Measurements from ENCODE around the gene TMPRSS9. TPM values are rescaled to one million over a fixed set of nuclear protein-coding genes. Genes with fewer than 3 reads are reported as not detected.
A peak's percentile ranks its signal among the peaks of the same experiment; 100 is the strongest.

Gene TMPRSS9
- total RNA-seq, 1 experiment from 2014 or later = not detected

DNA sequence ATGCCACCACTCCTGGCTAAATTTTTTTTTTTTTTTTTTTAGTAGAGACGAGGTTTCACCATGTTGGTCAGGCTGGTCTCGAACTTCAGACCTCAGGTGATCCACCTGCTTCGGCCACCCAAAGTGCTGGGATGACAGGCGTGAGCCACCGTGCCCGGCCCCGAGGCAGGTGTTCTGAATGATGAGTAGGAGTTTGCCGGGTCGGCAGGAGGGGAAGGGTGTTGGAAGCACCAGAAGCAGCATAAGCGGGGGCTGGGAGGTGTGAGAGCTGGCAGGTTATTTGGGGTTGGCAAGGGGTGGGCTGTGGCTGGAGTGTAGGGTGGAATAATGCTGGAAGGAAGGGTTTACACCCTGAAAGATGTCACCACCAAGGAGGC is 29.8 kb upstream of the TMPRSS9 start:
- BruUV-seq (replicated peaks) = no TSS peak
- Mint-ChIP-seq H3K27ac (ENCODE audit: unreplicated experiment) (peak overlapping the region; percentile 57), H3K4me1 (ENCODE audit: low read depth, unreplicated experiment) (peaks cover 19% of the 10 kb centered on the region), H3K36me3 (ENCODE audit: insufficient read depth, unreplicated experiment) (peaks cover 44% of the 10 kb centered on the region), H3K27me3 (ENCODE audit: unreplicated experiment) (no peaks in the 10 kb centered on the region), H3K4me3 (ENCODE audit: low read depth, unreplicated experiment) (peak overlapping the region; percentile 83), H3K9me3 (ENCODE audit: low read depth, unreplicated experiment) (no peaks in the 10 kb centered on the region)
- DNase-seq = no peak
- intact Hi-C loops (cut with micrococcal nuclease; ENCODE audit: unreplicated experiment) = no loop called here
- CTCF ChIA-PET = interaction anchor here (0.6 to 0.9 kb wide), 2 partner anchors 41 to 100 kb away, joined by 4 to 9 read pairs; no protein-coding TSS in a partner anchor
- TF ChIP-seq, protein P1, sequence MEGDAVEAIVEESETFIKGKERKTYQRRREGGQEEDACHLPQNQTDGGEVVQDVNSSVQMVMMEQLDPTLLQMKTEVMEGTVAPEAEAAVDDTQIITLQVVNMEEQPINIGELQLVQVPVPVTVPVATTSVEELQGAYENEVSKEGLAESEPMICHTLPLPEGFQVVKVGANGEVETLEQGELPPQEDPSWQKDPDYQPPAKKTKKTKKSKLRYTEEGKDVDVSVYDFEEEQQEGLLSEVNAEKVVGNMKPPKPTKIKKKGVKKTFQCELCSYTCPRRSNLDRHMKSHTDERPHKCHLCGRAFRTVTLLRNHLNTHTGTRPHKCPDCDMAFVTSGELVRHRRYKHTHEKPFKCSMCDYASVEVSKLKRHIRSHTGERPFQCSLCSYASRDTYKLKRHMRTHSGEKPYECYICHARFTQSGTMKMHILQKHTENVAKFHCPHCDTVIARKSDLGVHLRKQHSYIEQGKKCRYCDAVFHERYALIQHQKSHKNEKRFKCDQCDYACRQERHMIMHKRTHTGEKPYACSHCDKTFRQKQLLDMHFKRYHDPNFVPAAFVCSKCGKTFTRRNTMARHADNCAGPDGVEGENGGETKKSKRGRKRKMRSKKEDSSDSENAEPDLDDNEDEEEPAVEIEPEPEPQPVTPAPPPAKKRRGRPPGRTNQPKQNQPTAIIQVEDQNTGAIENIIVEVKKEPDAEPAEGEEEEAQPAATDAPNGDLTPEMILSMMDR (IDR thresholded peaks at IDR 0.05; ENCODE audit: unreplicated experiment) = no peak

DNA sequence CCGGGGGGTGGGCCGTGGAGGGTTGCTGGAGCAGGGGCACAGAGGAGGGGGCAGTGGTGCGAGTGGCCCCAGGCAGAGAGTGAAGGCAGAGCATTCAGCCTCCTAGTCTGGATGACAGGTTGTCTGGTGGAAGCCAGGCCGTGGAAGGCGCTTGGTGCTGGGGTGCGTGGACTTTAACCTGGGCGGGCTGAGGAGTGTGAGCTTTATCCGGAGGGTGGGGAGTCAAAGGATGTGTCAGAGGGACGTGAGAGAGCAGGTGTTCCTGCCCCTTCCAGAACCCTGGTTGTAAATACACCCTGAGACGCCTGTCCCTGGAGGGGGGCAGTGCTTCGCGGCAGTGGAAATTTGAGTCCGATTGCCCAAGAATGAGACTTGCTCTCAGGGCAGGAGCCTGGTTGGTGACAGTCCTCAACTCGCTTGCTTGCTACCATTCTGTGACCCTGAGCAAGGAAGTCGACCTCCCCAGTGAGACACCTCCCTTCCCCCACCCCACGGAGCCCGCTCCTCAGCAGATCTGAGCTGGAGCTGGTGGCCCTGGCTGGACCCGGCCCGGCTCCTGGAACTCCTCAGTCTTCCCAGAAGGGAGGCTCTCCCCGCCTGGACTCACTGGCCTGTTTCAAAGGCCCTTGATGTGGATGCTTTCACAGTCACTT is 29.3 kb upstream of the TMPRSS9 start:
- no TSS peak for BruUV-seq (replicated peaks)
- peaks cover 42% of the 10 kb centered on the region for H3K36me3 Mint-ChIP-seq (ENCODE audit: insufficient read depth, unreplicated experiment)
- peak overlapping the region; percentile 57 for H3K27ac Mint-ChIP-seq (ENCODE audit: unreplicated experiment)
- H3K4me3 Mint-ChIP-seq (ENCODE audit: low read depth, unreplicated experiment) = peak overlapping the region; percentile 83
- peaks cover 19% of the 10 kb centered on the region for H3K4me1 Mint-ChIP-seq (ENCODE audit: low read depth, unreplicated experiment)
- no peaks in the 10 kb centered on the region for H3K27me3 Mint-ChIP-seq (ENCODE audit: unreplicated experiment)
- intact Hi-C loops (cut with micrococcal nuclease; ENCODE audit: unreplicated experiment) = no loop called here
- CTCF ChIA-PET = no interaction called here
- DNase-seq = peak; percentile 33
- TF ChIP-seq, protein P1 (IDR thresholded peaks at IDR 0.05; ENCODE audit: unreplicated experiment) = no peak
- H3K9me3 Mint-ChIP-seq (ENCODE audit: low read depth, unreplicated experiment) = no peaks in the 10 kb centered on the region

DNA sequence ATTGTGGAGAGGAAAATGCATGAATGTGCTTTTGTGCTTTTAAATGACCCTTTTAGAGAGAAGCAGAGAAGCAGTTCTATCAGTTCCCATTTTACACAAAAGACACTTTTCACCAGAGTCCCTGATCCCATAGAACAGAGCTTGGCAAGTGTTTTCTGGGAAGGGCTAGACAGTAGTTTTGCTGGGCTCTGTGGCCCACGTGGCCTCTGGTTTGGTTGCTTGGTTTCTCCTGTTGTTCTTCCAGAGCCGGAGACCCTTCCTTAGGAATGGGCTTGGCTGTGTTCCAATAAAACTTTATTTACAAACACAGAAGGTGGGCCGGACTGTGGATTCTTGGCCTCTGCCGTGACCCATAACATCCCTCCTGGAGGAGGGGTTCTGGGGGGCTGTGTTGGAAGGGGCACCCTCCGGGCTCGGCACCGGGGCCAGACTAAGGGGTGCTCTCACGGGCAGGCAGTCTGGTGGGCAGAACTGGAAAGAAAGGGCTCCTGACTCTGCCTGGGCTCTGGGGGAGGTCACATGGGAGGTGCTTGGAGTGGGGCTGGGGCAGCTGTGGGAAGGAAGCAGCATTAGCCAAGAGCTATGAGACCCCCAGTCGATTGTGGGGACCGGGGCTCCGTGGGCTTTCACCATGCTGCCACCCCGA is 28.3 kb upstream of the TMPRSS9 start:
- Mint-ChIP-seq H3K36me3 (ENCODE audit: insufficient read depth, unreplicated experiment) (peaks cover 36% of the 10 kb centered on the region), H3K27me3 (ENCODE audit: unreplicated experiment) (no peaks in the 10 kb centered on the region), H3K4me3 (ENCODE audit: low read depth, unreplicated experiment) (peak overlapping the region; percentile 83), H3K9me3 (ENCODE audit: low read depth, unreplicated experiment) (no peaks in the 10 kb centered on the region), H3K27ac (ENCODE audit: unreplicated experiment) (no peak overlapping the region), H3K4me1 (ENCODE audit: low read depth, unreplicated experiment) (peaks cover 26% of the 10 kb centered on the region)
- CTCF ChIA-PET = no interaction called here
- no TSS peak for BruUV-seq (replicated peaks)
- DNase-seq = no peak
- intact Hi-C loops (cut with micrococcal nuclease; ENCODE audit: unreplicated experiment) = no loop called here
- TF ChIP-seq, protein P1 (IDR thresholded peaks at IDR 0.05; ENCODE audit: unreplicated experiment) = no peak

DNA sequence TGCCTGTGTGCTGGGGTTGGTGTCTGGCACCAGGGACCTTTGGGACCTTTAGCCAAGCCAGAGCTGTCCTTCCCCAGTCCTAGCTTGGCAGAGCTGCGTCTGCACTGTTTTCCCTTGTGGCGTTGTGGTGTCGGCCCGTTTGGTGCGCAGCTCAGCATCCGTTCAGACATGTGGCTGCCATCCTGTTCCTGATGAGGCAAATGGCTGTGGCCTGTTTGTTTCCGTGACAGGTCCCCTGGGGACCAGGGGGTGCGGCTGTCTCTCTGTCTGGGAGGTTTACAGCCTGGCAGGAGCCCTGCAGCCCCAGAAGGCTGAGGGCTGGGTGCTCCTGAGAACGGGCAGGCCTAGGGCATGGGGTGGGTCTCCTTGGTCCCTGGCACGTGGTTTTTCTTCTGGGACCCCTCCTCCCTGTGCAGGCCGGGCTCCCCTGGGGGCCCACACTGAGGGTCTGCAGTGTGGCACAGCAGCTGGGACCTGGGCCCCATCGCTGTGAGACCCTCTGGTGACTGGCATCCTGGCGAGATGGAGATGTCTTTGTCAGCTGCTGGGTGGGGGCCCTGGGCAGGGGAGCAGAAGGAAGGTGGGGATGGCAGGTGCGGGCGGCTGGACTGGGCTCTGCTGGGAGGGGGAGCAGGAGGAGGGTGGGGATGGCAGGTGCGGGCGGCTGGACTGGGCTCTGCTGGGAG is 27.6 kb upstream of the TMPRSS9 start:
- no TSS peak for BruUV-seq (replicated peaks)
- no peak for DNase-seq
- no peaks in the 10 kb centered on the region for H3K9me3 Mint-ChIP-seq (ENCODE audit: low read depth, unreplicated experiment)
- no peak overlapping the region for H3K4me3 Mint-ChIP-seq (ENCODE audit: low read depth, unreplicated experiment)
- no peaks in the 10 kb centered on the region for H3K27me3 Mint-ChIP-seq (ENCODE audit: unreplicated experiment)
- no peak overlapping the region for H3K27ac Mint-ChIP-seq (ENCODE audit: unreplicated experiment)
- intact Hi-C loops (cut with micrococcal nuclease; ENCODE audit: unreplicated experiment) = no loop called here
- TF ChIP-seq, protein P1 (IDR thresholded peaks at IDR 0.05; ENCODE audit: unreplicated experiment) = no peak
- H3K4me1 Mint-ChIP-seq (ENCODE audit: low read depth, unreplicated experiment) = peaks cover 26% of the 10 kb centered on the region
- CTCF ChIA-PET = no interaction called here
- H3K36me3 Mint-ChIP-seq (ENCODE audit: insufficient read depth, unreplicated experiment) = peaks cover 35% of the 10 kb centered on the region
